CD4-positive, alpha-beta T cell treated with Interleukin-17A for 4 hours (primary cell): ENCODE measurements around the gene SELL.
"Not testable (repeated sequence)": the region's sequence is repeated elsewhere in the genome, so short reads cannot be mapped to it uniquely, and the experiment has no call there.

Source experiments
- DNase-seq: peaks from one replicate; pipeline ENCODE4 v3.0.0-alpha.2; 2020; ENCODE audit warnings: mixed read lengths

Gene SELL

GRCh38 chr1:169662680-169663079, 48.7 kb downstream of the SELL start:
- not testable (repeated sequence) for DNase-seq

GRCh38 chr1:169661066-169661465, 50.4 kb downstream of the SELL start:
- DNase-seq, result not testable (repeated sequence)

- DNase-seq, result not testable (repeated sequence)
Measured at GRCh38 chr1:169658777-169659176, 52.6 kb downstream of the SELL start.

- no peak for DNase-seq
Measured at GRCh38 chr1:169653873-169654272, 57.5 kb downstream of the SELL start.

- DNase-seq, result no peak
Measured at GRCh38 chr1:169651035-169651434, 60.4 kb downstream of the SELL start.

- no peak for DNase-seq
Measured at GRCh38 chr1:169650551-169650950, 60.9 kb downstream of the SELL start.

- no peak for DNase-seq
Measured at GRCh38 chr1:169648709-169649108, 62.7 kb downstream of the SELL start.

- DNase-seq, result no peak
Measured at GRCh38 chr1:169648187-169648586, 63.2 kb downstream of the SELL start.

- no peak for DNase-seq
Measured at GRCh38 chr1:169647512-169647911, 63.9 kb downstream of the SELL start.

- DNase-seq, result no peak
Measured at GRCh38 chr1:169644297-169644696, 67.1 kb downstream of the SELL start.
